ENCODE results near the gene DNAJC7.
A peak's percentile ranks its signal among the peaks of the same experiment; 100 is the strongest.

DNAJC7 gene

GRCh38 chr17:42016941-42017865, at the start of gene DNAJC7:
DNAJC7 (minus strand) TSS chr17:42017439; CDS start chr17:42017416, 23 bp downstream.
- DNase-seq (ENCODE audit: low read depth), result peak; percentile 51

- no peak for DNase-seq (ENCODE audit: low read depth)
These were observed 48.0 kb upstream of the DNAJC7 start for GRCh38 chr17:42065201-42065600.

GRCh38 chr17:42062681-42063080, 45.4 kb upstream of the DNAJC7 start:
- DNase-seq (ENCODE audit: low read depth), result no peak

GRCh38 chr17:42061646-42062487, 44.6 kb upstream of the DNAJC7 start:
- DNase-seq (ENCODE audit: low read depth), result no peak

GRCh38 chr17:42060231-42060630, 43.0 kb upstream of the DNAJC7 start:
- no peak for DNase-seq (ENCODE audit: low read depth)

GRCh38 chr17:42059815-42060214, 42.6 kb upstream of the DNAJC7 start:
- DNase-seq (ENCODE audit: low read depth), result no peak

- DNase-seq (ENCODE audit: low read depth), result no peak
These were observed 40.8 kb upstream of the DNAJC7 start for GRCh38 chr17:42058063-42058462.

- no peak for DNase-seq (ENCODE audit: low read depth)
These were observed 39.4 kb upstream of the DNAJC7 start for GRCh38 chr17:42056635-42057034.

- no peak for DNase-seq (ENCODE audit: low read depth)
These were observed 38.3 kb upstream of the DNAJC7 start for GRCh38 chr17:42055496-42055895.

GRCh38 chr17:42055027-42055426, 37.8 kb upstream of the DNAJC7 start:
- no peak for DNase-seq (ENCODE audit: low read depth)

GRCh38 chr17:42053731-42054500, 36.7 kb upstream of the DNAJC7 start:
- no peak for DNase-seq (ENCODE audit: low read depth)

GRCh38 chr17:42052346-42052877, 35.2 kb upstream of the DNAJC7 start:
- no peak for DNase-seq (ENCODE audit: low read depth)

GRCh38 chr17:42051645-42052044, 34.4 kb upstream of the DNAJC7 start:
- DNase-seq (ENCODE audit: low read depth), result no peak

GRCh38 chr17:42051013-42051400, 33.8 kb upstream of the DNAJC7 start:
- no peak for DNase-seq (ENCODE audit: low read depth)

- no peak for DNase-seq (ENCODE audit: low read depth)
These were observed 33.3 kb upstream of the DNAJC7 start, which contains the start of gene C17orf113 for GRCh38 chr17:42050393-42051012. C17orf113 (minus strand) TSS chr17:42050601; CDS start chr17:42043376, 7,225 bp downstream.

GRCh38 chr17:42049834-42050392, 32.7 kb upstream of the DNAJC7 start:
- DNase-seq (ENCODE audit: low read depth), result no peak

- no peak for DNase-seq (ENCODE audit: low read depth)
These were observed 30.1 kb upstream of the DNAJC7 start for GRCh38 chr17:42047343-42047742.

- DNase-seq (ENCODE audit: low read depth), result no peak
These were observed 28.5 kb upstream of the DNAJC7 start for GRCh38 chr17:42045719-42046118.

GRCh38 chr17:42042598-42043319, 25.5 kb upstream of the DNAJC7 start:
- DNase-seq (ENCODE audit: low read depth), result no peak

- DNase-seq (ENCODE audit: low read depth), result no peak
These were observed 24.4 kb upstream of the DNAJC7 start for GRCh38 chr17:42041619-42042018.

Measured in non-pigmented ciliary epithelial cell (primary cell).